ENCODE data around the gene SHCBP1L.

DNA sequence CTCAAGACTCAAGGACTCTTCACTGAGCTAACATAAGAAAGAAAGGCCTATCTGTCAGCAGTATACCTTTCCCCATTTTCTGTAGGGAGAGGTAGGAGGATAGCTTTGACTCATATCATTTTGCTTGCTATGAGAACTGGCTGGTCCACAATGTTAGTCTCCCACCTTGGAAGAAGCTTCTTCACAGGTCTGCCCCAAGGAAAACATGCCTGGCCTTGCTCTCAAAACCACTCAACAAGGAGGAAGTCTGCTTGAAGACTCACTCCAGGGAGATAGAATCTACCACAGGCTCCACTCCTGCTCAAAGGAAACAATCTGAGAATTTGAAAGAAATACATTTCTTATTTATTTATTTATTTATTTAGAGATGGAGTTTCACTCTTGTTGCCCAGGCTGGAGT, 40.8 kb upstream of the SHCBP1L start:
- TF ChIP-seq, protein P1, sequence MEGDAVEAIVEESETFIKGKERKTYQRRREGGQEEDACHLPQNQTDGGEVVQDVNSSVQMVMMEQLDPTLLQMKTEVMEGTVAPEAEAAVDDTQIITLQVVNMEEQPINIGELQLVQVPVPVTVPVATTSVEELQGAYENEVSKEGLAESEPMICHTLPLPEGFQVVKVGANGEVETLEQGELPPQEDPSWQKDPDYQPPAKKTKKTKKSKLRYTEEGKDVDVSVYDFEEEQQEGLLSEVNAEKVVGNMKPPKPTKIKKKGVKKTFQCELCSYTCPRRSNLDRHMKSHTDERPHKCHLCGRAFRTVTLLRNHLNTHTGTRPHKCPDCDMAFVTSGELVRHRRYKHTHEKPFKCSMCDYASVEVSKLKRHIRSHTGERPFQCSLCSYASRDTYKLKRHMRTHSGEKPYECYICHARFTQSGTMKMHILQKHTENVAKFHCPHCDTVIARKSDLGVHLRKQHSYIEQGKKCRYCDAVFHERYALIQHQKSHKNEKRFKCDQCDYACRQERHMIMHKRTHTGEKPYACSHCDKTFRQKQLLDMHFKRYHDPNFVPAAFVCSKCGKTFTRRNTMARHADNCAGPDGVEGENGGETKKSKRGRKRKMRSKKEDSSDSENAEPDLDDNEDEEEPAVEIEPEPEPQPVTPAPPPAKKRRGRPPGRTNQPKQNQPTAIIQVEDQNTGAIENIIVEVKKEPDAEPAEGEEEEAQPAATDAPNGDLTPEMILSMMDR (IDR thresholded peaks at IDR 0.05; ENCODE audit: low read depth, low read length), result no peak
- TF ChIP-seq MYC (IDR thresholded peaks at IDR 0.05; ENCODE audit: low read depth, low read length) (no peak), POLR2A (IDR thresholded peaks at IDR 0.05; ENCODE audit: extremely low read depth, insufficient read length) (no peak)

Measured in NB4 (cell line).